ENCODE results near the gene FIGN. TPM values are rescaled to one million over a fixed set of nuclear protein-coding genes. Genes with fewer than 3 reads are reported as not detected.

Gene FIGN
- total RNA-seq, 2 experiments from 2014 or later = not detected

DNA sequence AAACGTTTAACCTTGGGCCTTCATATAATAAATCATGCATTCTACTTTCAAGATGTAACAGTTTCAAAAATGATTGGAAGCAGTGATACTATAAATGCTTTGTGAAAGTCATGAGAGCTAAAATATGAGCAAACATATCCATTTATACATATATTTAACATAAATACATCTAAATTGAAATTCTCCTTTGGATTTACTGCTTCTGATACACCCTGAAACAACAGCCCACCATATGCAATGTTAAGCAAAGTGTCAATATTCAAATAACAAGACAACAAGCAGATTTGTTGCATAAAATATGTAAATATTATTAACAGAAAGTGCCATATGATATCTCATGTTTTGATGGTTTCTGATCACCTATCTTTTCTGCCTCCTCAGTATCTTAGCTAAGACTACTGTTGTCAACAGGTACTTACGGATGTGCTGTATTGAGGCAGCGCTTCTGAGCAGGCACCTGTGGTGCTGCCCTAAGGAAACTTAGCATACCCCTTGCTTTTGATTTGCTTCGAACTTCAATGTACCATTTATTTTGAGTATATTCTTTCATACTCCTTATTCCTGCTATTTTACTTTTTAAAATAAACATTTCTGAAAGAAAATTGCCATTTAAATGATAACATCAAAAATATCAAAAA, 6.1 kb downstream of the FIGN start:
- intact Hi-C loops (cut with micrococcal nuclease) = no loop called here
- TF ChIP-seq, protein P1, sequence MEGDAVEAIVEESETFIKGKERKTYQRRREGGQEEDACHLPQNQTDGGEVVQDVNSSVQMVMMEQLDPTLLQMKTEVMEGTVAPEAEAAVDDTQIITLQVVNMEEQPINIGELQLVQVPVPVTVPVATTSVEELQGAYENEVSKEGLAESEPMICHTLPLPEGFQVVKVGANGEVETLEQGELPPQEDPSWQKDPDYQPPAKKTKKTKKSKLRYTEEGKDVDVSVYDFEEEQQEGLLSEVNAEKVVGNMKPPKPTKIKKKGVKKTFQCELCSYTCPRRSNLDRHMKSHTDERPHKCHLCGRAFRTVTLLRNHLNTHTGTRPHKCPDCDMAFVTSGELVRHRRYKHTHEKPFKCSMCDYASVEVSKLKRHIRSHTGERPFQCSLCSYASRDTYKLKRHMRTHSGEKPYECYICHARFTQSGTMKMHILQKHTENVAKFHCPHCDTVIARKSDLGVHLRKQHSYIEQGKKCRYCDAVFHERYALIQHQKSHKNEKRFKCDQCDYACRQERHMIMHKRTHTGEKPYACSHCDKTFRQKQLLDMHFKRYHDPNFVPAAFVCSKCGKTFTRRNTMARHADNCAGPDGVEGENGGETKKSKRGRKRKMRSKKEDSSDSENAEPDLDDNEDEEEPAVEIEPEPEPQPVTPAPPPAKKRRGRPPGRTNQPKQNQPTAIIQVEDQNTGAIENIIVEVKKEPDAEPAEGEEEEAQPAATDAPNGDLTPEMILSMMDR (IDR thresholded peaks at IDR 0.05) = no peak
- ATAC-seq = no peak
- H3K27me3 Mint-ChIP-seq = peaks cover 6% of the 10 kb centered on the region
- no peak overlapping the region for H3K4me3 Mint-ChIP-seq
- CTCF ChIA-PET = no interaction called here
- no peaks in the 10 kb centered on the region for H3K36me3 Mint-ChIP-seq (ENCODE audit: low read depth)
- H3K27ac Mint-ChIP-seq = no peak overlapping the region
- H3K4me1 Mint-ChIP-seq (ENCODE audit: low read depth) = no peaks in the 10 kb centered on the region
- POLR2A ChIA-PET = no interaction called here
- no peak for DNase-seq
- no peaks in the 10 kb centered on the region for H3K9me3 Mint-ChIP-seq

DNA sequence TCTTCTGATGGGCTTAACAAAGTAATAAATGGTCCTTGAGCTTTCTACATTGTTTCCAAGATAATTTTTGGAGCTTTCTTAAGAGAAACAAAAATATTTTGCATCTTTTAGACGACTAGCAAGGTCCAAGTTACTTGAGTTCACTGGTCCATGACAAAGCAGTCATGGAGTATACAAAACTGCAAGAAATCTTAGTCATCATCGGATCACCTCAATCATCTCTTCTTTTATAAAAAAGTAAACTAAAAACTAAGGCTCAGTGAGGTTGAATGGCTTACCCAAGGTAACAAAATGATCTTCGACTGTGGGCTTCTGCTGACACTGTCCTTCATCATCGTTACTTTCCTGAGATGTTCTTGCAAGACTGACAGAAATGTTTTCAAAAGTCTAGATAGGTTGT, 11.9 kb downstream of the FIGN start:
- Mint-ChIP-seq H3K4me3 (no peak overlapping the region), H3K36me3 (ENCODE audit: low read depth) (no peaks in the 10 kb centered on the region), H3K27ac (no peak overlapping the region), H3K27me3 (no peaks in the 10 kb centered on the region), H3K9me3 (no peaks in the 10 kb centered on the region), H3K4me1 (ENCODE audit: low read depth) (no peaks in the 10 kb centered on the region)
- ChIA-PET CTCF (no interaction called here), POLR2A (no interaction called here)
- DNase-seq (no peak), ATAC-seq (no peak)
- TF ChIP-seq, protein P1 (IDR thresholded peaks at IDR 0.05) = no peak
- intact Hi-C loops (cut with micrococcal nuclease) = no loop called here

DNA sequence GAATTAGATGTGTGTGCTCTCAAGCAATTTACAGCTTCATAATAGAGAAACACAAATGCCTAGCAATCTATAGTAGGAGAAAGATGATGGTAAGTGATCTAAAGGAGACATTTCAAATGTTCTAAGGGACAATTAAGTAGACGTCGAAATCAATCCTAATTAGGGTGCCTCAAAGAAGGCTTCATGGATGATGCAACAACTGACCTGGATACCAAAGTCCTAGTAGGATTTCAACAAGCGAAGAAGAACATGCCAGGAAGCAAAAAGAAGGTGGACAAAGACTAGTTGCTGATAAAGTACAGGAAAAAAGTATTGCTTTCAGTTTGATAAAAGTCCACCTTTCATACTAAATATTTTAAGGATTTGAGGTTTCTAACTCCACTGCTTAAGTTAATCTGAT, 12.5 kb downstream of the FIGN start:
- no peaks in the 10 kb centered on the region for H3K36me3 Mint-ChIP-seq (ENCODE audit: low read depth)
- DNase-seq (no peak), ATAC-seq (no peak)
- H3K4me3 Mint-ChIP-seq = no peak overlapping the region
- H3K4me1 Mint-ChIP-seq (ENCODE audit: low read depth) = no peaks in the 10 kb centered on the region
- ChIA-PET CTCF (no interaction called here), POLR2A (no interaction called here)
- TF ChIP-seq, protein P1 (IDR thresholded peaks at IDR 0.05) = no peak
- H3K27ac Mint-ChIP-seq = no peak overlapping the region
- intact Hi-C loops (cut with micrococcal nuclease) = no loop called here
- H3K9me3 Mint-ChIP-seq = no peaks in the 10 kb centered on the region
- H3K27me3 Mint-ChIP-seq = no peaks in the 10 kb centered on the region

DNA sequence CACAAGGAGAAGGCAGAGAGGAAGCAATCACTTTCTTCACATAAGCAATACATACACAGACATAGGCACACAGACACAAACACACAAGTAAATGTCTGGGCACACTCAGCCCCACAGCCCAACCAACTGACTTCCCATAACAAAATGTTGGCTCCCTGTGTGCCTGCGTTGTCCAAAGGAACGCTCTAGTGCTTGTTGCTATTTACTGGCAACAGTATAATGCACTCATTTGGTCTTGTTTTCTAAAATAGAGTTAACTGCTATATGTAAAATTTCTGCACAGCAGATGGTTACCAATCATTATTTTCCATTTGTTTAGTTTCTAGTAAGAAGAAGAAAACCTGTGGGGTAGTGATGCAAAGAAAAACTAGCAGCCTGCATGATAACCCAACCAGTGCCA, 16.5 kb downstream of the FIGN start:
- Mint-ChIP-seq H3K36me3 (ENCODE audit: low read depth) (no peaks in the 10 kb centered on the region), H3K27ac (no peak overlapping the region), H3K9me3 (no peaks in the 10 kb centered on the region), H3K27me3 (no peaks in the 10 kb centered on the region), H3K4me1 (ENCODE audit: low read depth) (no peaks in the 10 kb centered on the region), H3K4me3 (no peak overlapping the region)
- intact Hi-C loops (cut with micrococcal nuclease) = no loop called here
- TF ChIP-seq, protein P1 (IDR thresholded peaks at IDR 0.05) = no peak
- CTCF ChIA-PET = no interaction called here
- DNase-seq (no peak), ATAC-seq (no peak)
- POLR2A ChIA-PET = no interaction called here

DNA sequence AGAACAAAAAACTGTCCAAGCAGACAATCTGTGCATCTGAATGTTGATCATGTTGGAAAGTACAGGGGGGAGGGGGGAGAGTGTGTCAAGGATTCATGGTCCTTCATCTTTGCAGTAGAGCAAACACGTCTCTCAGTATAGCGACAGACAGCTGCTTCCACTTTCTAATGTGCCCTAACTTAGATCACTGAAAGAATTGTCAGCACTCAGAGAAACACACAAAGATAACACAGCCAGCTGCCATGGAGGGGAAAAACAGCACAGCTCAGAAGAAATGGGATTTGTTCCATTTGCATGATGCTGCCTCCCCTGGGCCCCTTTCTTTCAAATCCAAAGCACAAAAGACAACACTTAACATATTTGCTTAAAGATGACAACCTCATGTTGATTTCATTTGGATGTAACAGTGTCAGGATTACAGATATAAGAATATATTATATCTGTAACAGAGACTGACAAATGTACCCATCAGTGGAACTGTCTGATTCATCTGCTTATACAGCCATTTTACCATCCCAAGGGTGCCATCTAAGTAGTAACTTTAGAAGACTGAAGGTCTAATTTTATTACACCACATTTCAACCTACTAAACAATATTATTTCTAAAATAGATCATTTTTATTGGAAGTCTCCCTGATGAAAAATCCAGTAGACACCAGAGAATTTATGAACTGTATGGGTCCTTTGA, 17.7 kb downstream of the FIGN start:
- CTCF ChIA-PET = no interaction called here
- no peak for DNase-seq
- no peaks in the 10 kb centered on the region for H3K4me1 Mint-ChIP-seq (ENCODE audit: low read depth)
- no peak overlapping the region for H3K27ac Mint-ChIP-seq
- intact Hi-C loops (cut with micrococcal nuclease) = no loop called here
- TF ChIP-seq, protein P1 (IDR thresholded peaks at IDR 0.05) = no peak
- ATAC-seq = no peak
- no peaks in the 10 kb centered on the region for H3K27me3 Mint-ChIP-seq
- no peak overlapping the region for H3K4me3 Mint-ChIP-seq
- no peaks in the 10 kb centered on the region for H3K9me3 Mint-ChIP-seq
- no peaks in the 10 kb centered on the region for H3K36me3 Mint-ChIP-seq (ENCODE audit: low read depth)
- POLR2A ChIA-PET = no interaction called here
